Activated T-cell treated with anti-CD3 and anti-CD28 coated beads for 4 hours (primary cell): ENCODE measurements around the gene CCT8.
"Not testable (repeated sequence)": the region's sequence is repeated elsewhere in the genome, so short reads cannot be mapped to it uniquely, and the experiment has no call there.

ENCODE experiments used
- DNase-seq: peaks from one replicate; pipeline ENCODE4 v3.0.0-alpha.2; 2020

CCT8 gene

DNA sequence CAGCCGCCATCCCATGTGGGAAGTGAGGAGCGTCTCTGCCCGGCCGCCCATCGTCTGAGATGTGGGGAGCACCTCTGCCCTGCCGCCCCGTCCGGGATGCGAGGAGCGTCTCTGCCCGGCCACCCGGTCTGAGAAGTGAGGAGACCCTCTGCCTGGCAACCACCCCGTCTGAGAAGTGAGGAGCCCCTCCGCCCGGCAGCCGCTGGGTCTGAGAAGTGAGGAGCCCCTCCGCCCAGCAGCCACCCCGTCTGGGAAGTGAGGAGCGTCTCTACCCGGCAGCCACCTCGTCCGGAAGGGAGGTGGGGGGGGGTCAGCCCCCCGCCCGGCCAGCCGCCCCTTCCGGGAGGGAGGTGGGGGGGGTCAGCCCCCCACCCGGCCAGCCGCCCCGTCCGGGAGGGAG lies 62.2 kb downstream of the CCT8 start:
- not testable (repeated sequence) for DNase-seq

GRCh38 chr21:29008367-29008766 lies 65.1 kb downstream of the CCT8 start:
- no peak for DNase-seq

DNA sequence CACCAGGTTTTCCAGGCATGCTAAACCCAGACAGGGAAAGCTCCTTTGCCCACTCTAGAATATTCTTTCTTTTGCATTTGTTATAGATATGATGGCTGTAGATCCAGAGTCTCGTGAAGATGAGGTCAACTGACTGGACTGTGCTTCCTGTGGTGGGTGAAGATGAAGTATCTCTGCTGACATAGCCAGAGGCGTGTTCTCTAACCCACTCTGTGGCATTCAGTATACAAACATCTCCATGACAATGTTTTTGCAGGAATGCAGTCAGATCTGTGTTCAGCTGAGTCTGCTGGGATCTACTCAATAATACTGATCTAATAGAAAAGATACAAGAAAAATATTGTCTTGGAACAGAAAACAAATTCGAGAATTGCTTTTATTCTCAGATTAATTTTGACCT lies 65.6 kb downstream of the CCT8 start:
- no peak for DNase-seq

- no peak for DNase-seq
Measured at GRCh38 chr21:29007135-29007534, 66.3 kb downstream of the CCT8 start.
